GM23248 (cell line): ENCODE data around the gene AJAP1. TPM values are rescaled to one million over a fixed set of nuclear protein-coding genes. Genes with fewer than 3 reads are reported as not detected.
A peak's percentile ranks its signal among the peaks of the same experiment; 100 is the strongest.

Experiments
- DNase-seq: peaks from one replicate; pipeline ENCODE4 v3.0.0-alpha.2; 2015
- H2AFZ ChIP-seq: fragments of 200-600 bp; sonication (generic); 2 replicates; pipeline ENCODE4 v1.6.1; 2016; ENCODE audit warnings: antibody characterized with exemption
- H3F3A ChIP-seq: fragments of 200-600 bp; sonication (generic); 2 replicates; pipeline ENCODE4 v1.6.1; 2016; ENCODE audit warnings: mild to moderate bottlenecking, antibody characterized with exemption, mixed run types; ENCODE audit not compliant: insufficient read depth
- H3K27ac ChIP-seq: fragments of 200-600 bp; sonication (generic); 2 replicates; pipeline ENCODE4 v1.5.1; 2016; ENCODE audit warnings: mild to moderate bottlenecking
- H3K27me3 ChIP-seq: fragments of 200-600 bp; sonication (generic); replicated peaks from 2 replicates; pipeline ENCODE4 v1.6.1; 2016; ENCODE audit warnings: mild to moderate bottlenecking; ENCODE audit not compliant: insufficient read depth
- H3K36me3 ChIP-seq: fragments of 200-600 bp; sonication (generic); 2 replicates; pipeline ENCODE4 v1.6.1; 2016; ENCODE audit warnings: low read depth, mild to moderate bottlenecking
- H3K4me1 ChIP-seq: fragments of 200-600 bp; sonication (generic); 2 replicates; pipeline ENCODE4 v1.6.1; 2016; ENCODE audit warnings: mild to moderate bottlenecking; ENCODE audit not compliant: insufficient read depth
- H3K4me2 ChIP-seq: fragments of 200-600 bp; sonication (generic); one replicate; pipeline ENCODE4 v1.6.1; 2016; ENCODE audit warnings: mild to moderate bottlenecking; ENCODE audit not compliant: unreplicated experiment
- H3K4me3 ChIP-seq: fragments of 200-600 bp; sonication (generic); 2 replicates; pipeline ENCODE4 v1.5.1; 2016; ENCODE audit warnings: mild to moderate bottlenecking
- H3K79me2 ChIP-seq: fragments of 200-600 bp; sonication (generic); 2 replicates; pipeline ENCODE4 v1.6.1; 2016; ENCODE audit warnings: mild to moderate bottlenecking; ENCODE audit not compliant: insufficient read depth
- H3K9ac ChIP-seq: fragments of 200-600 bp; sonication (generic); 2 replicates; pipeline ENCODE4 v1.6.1; 2016; ENCODE audit warnings: mild to moderate bottlenecking
- H3K9me2 ChIP-seq: fragments of 200-600 bp; sonication (generic); 2 replicates; pipeline ENCODE4 v1.6.1; 2016; ENCODE audit warnings: mixed run types, mild to moderate bottlenecking, moderate library complexity; ENCODE audit not compliant: insufficient read depth
- H3K9me3 ChIP-seq: fragments of 200-600 bp; sonication (generic); one replicate; pipeline ENCODE4 v1.6.1; 2017; ENCODE audit warnings: low read depth
- H4K20me1 ChIP-seq: fragments of 200-600 bp; sonication (generic); 2 replicates; pipeline ENCODE4 v1.6.0; 2016; ENCODE audit not compliant: insufficient read depth
- EZH2 ChIP-seq: fragments of 200-600 bp; sonication (generic); IDR thresholded peaks from 2 replicates; pipeline ENCODE4 v1.6.1; 2018; ENCODE audit warnings: antibody characterized with exemption, mild to moderate bottlenecking; ENCODE audit not compliant: insufficient read depth, poor library complexity, severe bottlenecking
- EZH2phosphoT487 ChIP-seq: fragments of 200-600 bp; sonication (generic); IDR thresholded peaks from 2 replicates; pipeline ENCODE4 v1.6.1; 2018; ENCODE audit warnings: antibody characterized with exemption, moderate library complexity, mild to moderate bottlenecking, low read depth; ENCODE audit not compliant: insufficient read depth
- WGBS, 2 experiments: methylation state at CpG; one replicate each; pipeline ENCODE4 v1.1.6; 2015 to 2017; ENCODE audit warnings: low lambda C conversion rate in 2 of 2, low coverage in 1 of 2; ENCODE audit errors: missing lambda C conversion rate in 2 of 2; 5-methylcytosine and 5-hydroxymethylcytosine counted together
- in situ Hi-C: fragments of 300-500 bp; cut with MboI; formaldehyde crosslinking; loops from 2 replicates; pipeline ENCODE4 v1.15.0; 2020
- polyA plus RNA-seq: library from polyadenylated mRNA; unstranded; fragments of >200 nt; fragmentation: Nextera tagmentation; extraction: Ambion mirVana; gene quantifications from 2 replicates; pipeline ENCODE4 v1.2.1, GENCODE V29; 2016
- total RNA-seq: library from RNA; depleted of rRNA; stranded (reverse); fragments of >200 nt; shearing (Covaris generic); gene quantifications from 2 replicates; pipeline ENCODE4 v1.2.3, GENCODE V29; 2014

Gene AJAP1
- total and polyA plus RNA-seq, 2 experiments from 2014 or later: 0.03 to 0.86 TPM

- H4K20me1 ChIP-seq: no peaks in the 10 kb centered on the region
- no peaks in the 10 kb centered on the region for H3K9me2 ChIP-seq
- H3K4me2 ChIP-seq: no peak overlapping the region
- H3K9ac ChIP-seq: no peak overlapping the region
- no peak overlapping the region for H3K4me3 ChIP-seq
- no peaks in the 10 kb centered on the region for H3K36me3 ChIP-seq
- no peaks in the 10 kb centered on the region for H3K79me2 ChIP-seq
- WGBS, 2 experiments: 38 to 40% methylated on average over 21 of the region's 21 CpGs
- H2AFZ ChIP-seq: no peak overlapping the region
- no peak overlapping the region for H3K27ac ChIP-seq
- no peaks in the 10 kb centered on the region for H3K27me3 ChIP-seq
- peak; percentile 8 for DNase-seq
- TF ChIP-seq EZH2 (no peak), EZH2phosphoT487 (no peak)
- H3F3A ChIP-seq: no peaks in the 10 kb centered on the region
- in situ Hi-C loops: no loop called here
- no peaks in the 10 kb centered on the region for H3K9me3 ChIP-seq
- no peaks in the 10 kb centered on the region for H3K4me1 ChIP-seq
Observed at GRCh38 chr1:4699376-4700301, 45.2 kb downstream of the AJAP1 start.

DNA sequence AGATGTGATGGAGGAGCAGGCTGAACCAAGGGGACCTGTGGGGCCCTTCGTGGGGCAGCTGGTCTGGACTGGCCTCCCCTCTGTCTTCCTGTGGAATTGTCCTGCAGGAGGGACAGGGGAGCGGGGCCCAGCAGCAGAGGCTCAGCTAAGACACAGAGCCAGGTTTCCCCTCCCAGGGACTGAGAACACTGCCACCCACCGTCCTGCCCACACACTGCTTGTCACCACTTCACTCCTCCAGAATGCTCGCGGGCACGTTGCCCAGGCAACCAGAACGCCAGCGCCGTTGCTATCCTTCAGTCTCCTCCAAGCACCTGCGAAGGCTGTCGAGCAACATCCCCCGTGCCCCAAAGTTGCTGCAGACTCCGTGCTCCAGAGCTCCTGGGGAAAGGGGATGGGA, 46.4 kb downstream of the AJAP1 start:
- Histone ChIP-seq H3K4me3 (no peak overlapping the region), H3K9me3 (no peaks in the 10 kb centered on the region), H3K4me1 (no peaks in the 10 kb centered on the region), H3K79me2 (no peaks in the 10 kb centered on the region), H4K20me1 (no peaks in the 10 kb centered on the region), H3K4me2 (no peak overlapping the region), H2AFZ (no peak overlapping the region), H3K9me2 (no peaks in the 10 kb centered on the region), H3K36me3 (no peaks in the 10 kb centered on the region), H3K9ac (no peak overlapping the region), H3K27ac (no peak overlapping the region), H3K27me3 (no peaks in the 10 kb centered on the region), H3F3A (no peaks in the 10 kb centered on the region)
- no peak for DNase-seq
- in situ Hi-C loops: no loop called here
- TF ChIP-seq EZH2phosphoT487 (no peak), EZH2 (no peak)
- 34 to 47% methylated on average over 13 of the region's 13 CpGs for WGBS, 2 experiments

DNA sequence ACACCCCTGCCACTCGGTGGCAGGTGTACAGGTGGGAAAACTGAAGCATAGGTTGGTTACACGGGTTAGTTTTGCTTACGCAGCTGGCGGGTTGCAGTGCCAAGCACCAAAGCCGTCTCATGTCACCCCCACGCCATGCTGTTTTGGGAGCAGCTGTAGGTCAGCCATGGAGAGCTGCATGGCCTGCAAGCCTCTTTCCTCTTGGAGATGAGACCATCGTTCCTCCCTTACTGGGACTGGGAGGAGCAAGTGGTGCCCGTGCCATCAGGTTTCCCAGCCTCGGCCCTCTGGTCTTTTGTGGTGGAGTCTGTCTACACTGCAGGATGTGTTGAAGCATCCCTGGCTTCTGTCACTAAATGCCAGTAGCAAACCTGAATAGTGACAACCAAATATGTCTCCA, 46.9 kb downstream of the AJAP1 start:
- H3K27ac ChIP-seq: no peak overlapping the region
- no peak for TF ChIP-seq EZH2phosphoT487
- TF ChIP-seq EZH2: no peak
- H3K36me3 ChIP-seq: no peaks in the 10 kb centered on the region
- H3K9me3 ChIP-seq: no peaks in the 10 kb centered on the region
- H4K20me1 ChIP-seq: no peaks in the 10 kb centered on the region
- no peaks in the 10 kb centered on the region for H3K79me2 ChIP-seq
- no peak overlapping the region for H3K4me3 ChIP-seq
- in situ Hi-C loops: no loop called here
- no peaks in the 10 kb centered on the region for H3K9me2 ChIP-seq
- H2AFZ ChIP-seq: no peak overlapping the region
- H3K27me3 ChIP-seq: no peaks in the 10 kb centered on the region
- WGBS, 2 experiments: 41 to 43% methylated on average over 9 of the region's 9 CpGs
- no peak overlapping the region for H3K9ac ChIP-seq
- DNase-seq: no peak
- H3K4me2 ChIP-seq: no peak overlapping the region
- H3F3A ChIP-seq: no peaks in the 10 kb centered on the region
- no peaks in the 10 kb centered on the region for H3K4me1 ChIP-seq

DNA sequence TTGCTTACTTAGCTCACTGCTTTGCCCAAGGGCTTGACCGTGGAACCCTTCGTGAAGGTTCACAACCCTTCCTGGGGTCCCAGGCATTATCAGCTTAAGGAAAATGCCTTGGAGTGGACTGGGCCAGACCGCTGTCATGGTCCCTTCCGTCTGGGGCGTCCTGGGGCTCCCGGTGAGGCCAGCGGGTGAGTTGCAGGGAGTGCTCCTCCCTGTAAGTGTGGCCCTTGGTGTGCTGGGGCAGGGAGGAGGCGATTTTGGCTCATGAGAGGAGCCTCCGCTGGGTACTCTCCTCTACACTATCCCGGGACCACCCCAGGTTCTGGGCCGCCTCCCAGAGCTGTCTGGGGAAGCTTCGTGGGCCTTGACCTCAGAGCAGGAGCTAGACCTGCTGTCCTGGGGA, 48.1 kb downstream of the AJAP1 start:
- H3K27ac ChIP-seq: no peak overlapping the region
- H3K4me1 ChIP-seq: no peaks in the 10 kb centered on the region
- H3K4me3 ChIP-seq: no peak overlapping the region
- H3K9me3 ChIP-seq: no peaks in the 10 kb centered on the region
- no peaks in the 10 kb centered on the region for H3K9me2 ChIP-seq
- no peak for DNase-seq
- no peaks in the 10 kb centered on the region for H3F3A ChIP-seq
- TF ChIP-seq EZH2: no peak
- TF ChIP-seq EZH2phosphoT487: no peak
- no peak overlapping the region for H3K4me2 ChIP-seq
- H3K9ac ChIP-seq: no peak overlapping the region
- H2AFZ ChIP-seq: no peak overlapping the region
- no peaks in the 10 kb centered on the region for H3K36me3 ChIP-seq
- WGBS, 2 experiments: 40 to 43% methylated on average over 12 of the region's 12 CpGs
- no peaks in the 10 kb centered on the region for H3K27me3 ChIP-seq
- no peaks in the 10 kb centered on the region for H4K20me1 ChIP-seq
- in situ Hi-C loops: no loop called here
- no peaks in the 10 kb centered on the region for H3K79me2 ChIP-seq
